ENCODE measurements around the gene SLC7A10.

GRCh38 chr19:33232656-33233055 lies 7.0 kb upstream of the SLC7A10 start:
- TF ChIP-seq CTCF (IDR thresholded peaks at IDR 0.05; ENCODE audit: borderline replicate concordance, extremely low read depth, low read length, poor library complexity, severe bottlenecking), result no peak
- TF ChIP-seq EZH2 (IDR thresholded peaks at IDR 0.05; ENCODE audit: borderline replicate concordance, low read depth, low read length, severe bottlenecking), result no peak
